GM11168 (cell line): ENCODE data around the gene GIGYF2.

ENCODE experiments used
- in situ Hi-C: fragments of 300-500 bp; cut with MboI; formaldehyde crosslinking; loops from one replicate; pipeline ENCODE4 v1.12.0; 2022; ENCODE audit warnings: low sequenced_read_pairs; ENCODE audit not compliant: unreplicated experiment

GIGYF2 gene, protein sequence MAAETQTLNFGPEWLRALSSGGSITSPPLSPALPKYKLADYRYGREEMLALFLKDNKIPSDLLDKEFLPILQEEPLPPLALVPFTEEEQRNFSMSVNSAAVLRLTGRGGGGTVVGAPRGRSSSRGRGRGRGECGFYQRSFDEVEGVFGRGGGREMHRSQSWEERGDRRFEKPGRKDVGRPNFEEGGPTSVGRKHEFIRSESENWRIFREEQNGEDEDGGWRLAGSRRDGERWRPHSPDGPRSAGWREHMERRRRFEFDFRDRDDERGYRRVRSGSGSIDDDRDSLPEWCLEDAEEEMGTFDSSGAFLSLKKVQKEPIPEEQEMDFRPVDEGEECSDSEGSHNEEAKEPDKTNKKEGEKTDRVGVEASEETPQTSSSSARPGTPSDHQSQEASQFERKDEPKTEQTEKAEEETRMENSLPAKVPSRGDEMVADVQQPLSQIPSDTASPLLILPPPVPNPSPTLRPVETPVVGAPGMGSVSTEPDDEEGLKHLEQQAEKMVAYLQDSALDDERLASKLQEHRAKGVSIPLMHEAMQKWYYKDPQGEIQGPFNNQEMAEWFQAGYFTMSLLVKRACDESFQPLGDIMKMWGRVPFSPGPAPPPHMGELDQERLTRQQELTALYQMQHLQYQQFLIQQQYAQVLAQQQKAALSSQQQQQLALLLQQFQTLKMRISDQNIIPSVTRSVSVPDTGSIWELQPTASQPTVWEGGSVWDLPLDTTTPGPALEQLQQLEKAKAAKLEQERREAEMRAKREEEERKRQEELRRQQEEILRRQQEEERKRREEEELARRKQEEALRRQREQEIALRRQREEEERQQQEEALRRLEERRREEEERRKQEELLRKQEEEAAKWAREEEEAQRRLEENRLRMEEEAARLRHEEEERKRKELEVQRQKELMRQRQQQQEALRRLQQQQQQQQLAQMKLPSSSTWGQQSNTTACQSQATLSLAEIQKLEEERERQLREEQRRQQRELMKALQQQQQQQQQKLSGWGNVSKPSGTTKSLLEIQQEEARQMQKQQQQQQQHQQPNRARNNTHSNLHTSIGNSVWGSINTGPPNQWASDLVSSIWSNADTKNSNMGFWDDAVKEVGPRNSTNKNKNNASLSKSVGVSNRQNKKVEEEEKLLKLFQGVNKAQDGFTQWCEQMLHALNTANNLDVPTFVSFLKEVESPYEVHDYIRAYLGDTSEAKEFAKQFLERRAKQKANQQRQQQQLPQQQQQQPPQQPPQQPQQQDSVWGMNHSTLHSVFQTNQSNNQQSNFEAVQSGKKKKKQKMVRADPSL (N-terminal part only)

DNA sequence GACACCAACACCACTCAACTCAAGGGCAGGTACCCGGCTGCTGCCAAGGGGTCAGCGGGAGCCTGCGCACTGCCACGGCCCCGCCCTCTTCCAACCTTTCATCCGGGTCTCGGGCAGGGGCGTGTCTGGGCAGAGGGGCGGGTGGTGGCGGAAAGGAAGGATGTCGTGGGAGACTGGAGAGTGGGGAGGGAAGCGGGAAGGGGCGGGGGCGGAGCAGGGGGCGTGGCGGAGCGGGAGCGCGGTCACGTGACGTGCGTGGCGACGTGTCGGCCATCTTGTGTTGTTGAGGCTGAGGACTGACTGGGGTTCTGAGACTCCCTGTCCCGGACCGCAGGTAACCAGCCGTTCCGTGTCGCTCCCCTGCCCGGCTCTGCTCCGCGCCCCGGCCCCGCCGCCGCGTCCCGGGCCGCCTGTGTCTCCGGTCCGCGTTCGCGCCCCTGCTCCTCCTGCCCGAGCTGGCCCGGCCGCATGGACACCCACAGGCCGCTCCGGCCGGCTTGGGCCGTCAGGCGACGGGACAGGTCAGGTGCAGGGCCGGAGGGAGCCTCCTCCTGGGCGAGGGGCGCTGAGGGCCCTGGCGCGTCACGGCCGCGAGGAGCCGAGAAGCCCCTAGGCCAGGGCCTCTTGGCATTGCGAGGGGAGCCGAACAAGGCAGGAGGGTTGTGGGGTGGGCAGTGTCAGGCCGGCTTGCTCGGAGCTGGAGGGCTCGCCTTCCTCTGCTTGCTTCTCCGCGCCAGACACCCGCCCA is at the start of gene GIGYF2:
Gene GIGYF2 (plus strand): TSS at position 273 of the 748 bp plus-strand sequence. CDS start 37,867 bp downstream, outside the sequence.
- in situ Hi-C loops, result no loop called here

DNA sequence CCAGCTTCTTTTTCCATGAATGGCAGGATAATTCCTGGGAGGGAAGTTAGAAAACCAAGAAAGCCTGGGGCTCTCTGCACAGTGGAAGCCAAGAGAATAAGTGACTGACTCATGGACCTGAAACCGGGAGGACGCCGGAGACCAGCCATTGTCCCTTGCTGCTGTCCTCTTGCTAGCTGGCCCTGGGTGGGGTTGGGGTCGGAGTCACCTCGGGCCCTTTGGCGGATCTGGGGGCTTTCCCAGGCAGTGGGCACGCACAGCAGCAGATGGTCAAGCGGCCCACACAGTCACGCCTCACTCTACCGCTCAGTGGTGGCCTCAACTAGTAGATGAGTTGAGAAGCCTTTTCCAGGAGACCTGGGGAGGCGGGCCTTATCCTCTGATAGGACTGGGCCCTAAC is 48.1 kb upstream of the GIGYF2 start:
- in situ Hi-C loops, result no loop called here

DNA sequence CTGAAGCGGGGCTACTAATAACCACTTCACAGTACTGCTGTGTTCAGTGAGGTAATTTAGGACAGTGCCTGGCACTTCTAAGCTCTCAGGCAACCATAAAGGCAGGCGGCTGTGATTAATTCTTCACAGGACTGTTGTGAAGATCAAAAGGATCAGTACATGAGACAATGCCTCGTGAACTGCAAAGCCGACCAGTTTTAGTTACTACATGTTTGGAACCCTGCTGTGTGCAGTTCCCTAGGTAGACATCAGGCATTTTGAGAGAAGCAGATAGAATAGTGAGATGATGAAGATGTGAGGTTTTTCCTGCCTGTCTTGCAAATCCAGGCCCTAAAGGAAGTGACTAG is 44.7 kb upstream of the GIGYF2 start:
- in situ Hi-C loops, result no loop called here

DNA sequence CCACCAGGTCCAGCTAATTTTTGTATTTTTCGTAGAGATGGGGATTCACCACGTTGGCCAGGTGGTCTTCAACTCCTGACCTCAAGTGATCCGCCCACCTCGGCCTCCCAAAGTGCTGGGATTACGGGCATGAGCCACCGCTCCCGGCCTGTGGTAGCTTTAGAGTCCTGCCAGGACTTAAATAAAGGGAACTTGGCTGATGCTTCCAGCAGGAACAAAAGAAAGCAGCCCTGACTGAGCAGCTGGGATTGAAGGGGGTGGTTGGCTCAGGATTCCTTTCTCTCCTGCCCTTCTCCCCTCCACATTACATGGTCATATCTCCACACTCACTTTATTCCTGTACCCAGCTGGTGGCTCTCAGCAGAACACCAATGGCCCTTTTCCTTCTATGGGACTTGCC is 43.7 kb upstream of the GIGYF2 start:
- in situ Hi-C loops, result no loop called here

DNA sequence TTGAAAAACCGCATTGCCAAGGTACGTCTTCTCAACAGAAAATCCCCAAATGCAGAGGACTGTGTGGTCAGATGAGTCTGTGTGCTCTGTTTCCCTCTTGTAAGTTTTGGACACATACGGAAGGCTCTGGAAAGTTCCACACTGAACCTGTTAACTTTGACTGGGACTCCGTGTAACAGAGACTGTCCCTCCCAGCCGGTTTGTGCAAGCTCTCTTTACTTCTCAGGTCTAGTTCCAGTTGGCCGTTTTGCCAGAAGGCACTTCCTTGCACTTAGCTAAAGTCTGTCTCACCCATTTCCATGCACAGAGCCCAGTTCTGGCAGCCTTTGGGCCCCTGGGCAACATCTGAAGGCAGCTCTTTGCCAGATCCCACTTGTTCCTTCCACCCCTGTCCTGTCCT is 41.7 kb upstream of the GIGYF2 start:
- in situ Hi-C loops, result no loop called here

DNA sequence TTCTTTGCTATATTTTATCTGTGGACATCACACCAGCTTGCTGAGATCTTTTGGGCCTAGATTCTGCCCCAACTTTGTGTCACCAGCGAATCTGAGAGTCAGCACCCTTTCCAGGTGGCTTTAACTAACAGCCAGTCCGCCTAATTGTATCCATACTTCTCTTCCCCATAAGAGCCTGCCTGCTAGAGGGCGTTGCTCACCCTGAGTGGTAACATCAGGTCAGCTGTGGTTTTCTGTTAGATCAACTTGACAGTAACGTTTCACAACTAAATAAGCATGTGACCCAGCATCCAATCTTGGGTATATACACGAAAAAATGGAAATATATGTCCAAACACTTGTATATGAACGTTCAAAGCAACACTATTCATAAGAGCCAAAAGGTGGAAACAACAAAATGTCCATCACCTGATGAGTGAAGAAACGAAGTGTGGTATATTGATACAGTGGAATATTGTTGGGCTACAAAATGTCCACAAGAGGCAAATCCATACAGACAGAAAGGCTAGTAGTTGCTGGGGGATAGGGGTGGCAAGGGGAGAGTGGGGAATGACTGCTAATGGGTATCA is 38.8 kb upstream of the GIGYF2 start:
- in situ Hi-C loops, result no loop called here

DNA sequence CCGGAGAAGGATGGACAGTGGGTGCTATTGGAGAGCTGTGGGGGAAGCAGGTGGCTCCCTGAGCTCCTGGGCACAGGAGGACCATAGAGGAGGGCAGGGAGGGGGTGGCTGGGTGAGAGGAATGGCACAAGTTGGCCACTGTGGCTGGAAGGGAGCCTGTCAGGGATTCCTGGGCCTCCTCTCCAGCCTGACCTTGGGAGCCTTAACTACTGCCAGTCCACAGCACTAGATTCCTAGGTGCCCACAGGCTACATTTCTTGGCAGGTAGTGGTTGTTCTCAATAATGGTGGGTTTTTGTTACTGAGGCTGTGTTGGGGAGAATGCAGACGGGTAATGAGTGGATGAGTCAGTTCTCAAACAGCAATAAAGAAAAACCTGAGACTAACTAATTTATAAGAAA is 37.8 kb upstream of the GIGYF2 start:
- in situ Hi-C loops, result no loop called here

DNA sequence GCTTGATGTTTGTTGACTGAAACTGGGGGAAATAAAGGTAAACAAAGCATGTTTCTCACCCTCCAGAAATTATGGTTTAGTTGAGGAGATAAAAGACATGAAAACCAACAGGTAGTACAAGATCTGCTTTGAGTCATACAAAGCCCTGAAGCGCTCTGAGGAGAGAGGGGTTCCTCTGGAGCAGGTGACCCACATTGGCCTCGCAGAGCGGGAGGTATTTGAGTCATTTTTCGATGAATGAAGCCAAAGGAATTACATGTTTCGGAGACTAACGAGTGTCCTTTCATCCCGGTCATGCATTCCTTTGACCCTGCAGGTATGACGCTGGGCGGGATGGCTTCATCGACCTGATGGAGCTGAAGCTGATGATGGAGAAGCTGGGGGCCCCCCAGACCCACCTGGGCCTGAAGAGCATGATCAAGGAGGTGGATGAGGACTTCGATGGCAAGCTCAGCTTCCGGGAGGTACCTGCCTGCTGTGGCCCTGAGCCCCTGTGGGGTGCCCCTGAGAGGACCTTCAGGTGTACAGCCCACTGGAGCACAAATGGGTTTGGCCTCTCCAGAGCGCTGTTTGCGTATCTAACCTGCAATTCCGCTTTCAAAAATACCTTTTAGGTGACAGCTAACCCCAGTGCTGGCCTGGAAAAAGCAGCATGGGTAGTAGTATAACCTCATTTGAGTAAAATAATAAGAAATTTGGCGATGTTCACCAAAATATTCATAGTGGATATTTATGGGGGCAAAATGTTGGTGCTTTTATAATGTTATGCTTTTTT is 34.5 kb upstream of the GIGYF2 start:
- in situ Hi-C loops, result no loop called here

DNA sequence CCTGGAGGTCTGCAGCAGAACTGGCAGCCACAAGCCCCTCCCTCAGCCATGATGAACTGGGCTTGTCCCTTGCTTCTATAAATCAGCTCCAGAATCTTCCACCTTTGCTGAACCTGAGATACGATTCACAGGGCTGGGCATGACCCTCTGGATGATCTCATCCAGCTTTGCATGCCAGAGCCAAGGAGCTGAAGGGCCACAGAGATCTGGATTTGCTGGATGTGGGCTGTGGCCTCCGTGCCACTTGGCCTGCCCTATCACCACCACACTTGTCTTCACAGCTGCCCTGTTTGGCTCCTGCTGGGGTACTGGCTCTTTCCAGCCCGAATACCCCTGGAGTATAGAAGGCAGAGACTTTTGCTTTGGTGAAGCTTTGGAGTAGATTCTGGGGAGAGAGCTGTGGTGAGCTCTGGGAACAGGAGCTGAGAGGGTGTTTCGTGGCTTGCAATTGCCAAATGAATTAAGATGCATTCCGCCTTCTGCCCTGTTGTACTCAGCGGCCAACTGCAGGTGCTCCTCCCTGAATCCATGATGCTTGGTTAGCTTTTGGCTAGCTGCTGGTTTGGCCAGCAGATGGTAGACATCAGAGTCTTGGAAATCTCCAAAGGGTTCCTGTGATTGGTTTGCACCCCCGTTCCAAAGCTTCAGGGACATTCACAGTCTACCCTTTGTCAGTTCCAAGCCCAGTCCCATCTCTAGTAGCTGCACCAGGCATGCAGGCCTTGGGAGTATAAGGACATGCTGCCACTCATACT is 30.9 kb upstream of the GIGYF2 start:
- in situ Hi-C loops, result no loop called here

DNA sequence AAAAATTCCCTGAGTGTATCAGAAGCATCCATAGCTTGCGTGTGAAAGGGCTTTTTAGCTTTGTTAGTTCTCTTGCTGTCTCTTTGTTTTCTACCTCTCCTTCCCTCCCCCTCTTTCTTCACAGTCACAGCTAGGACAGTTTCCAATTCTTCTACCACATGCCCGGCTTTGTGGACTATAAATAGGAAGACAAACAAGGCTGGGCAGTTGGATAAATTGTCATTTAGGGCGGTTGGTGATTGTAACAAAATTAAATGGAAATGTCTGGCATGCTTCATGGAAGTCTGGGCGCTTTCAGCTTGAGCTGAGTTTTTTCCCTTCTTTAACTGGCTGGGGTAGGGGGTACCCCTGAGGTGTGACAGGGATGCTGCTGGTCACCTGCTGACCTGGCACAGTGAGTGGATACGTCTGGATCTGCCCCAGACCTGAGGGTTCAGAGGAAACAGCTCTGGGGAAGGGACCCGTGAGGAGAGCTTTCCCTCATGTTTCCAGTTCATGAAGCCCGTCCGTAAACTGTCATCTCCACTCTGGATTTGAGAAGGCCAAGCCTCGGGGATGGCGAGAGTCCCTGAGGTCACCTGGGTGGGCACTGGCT is 29.0 kb upstream of the GIGYF2 start:
- in situ Hi-C loops, result no loop called here

DNA sequence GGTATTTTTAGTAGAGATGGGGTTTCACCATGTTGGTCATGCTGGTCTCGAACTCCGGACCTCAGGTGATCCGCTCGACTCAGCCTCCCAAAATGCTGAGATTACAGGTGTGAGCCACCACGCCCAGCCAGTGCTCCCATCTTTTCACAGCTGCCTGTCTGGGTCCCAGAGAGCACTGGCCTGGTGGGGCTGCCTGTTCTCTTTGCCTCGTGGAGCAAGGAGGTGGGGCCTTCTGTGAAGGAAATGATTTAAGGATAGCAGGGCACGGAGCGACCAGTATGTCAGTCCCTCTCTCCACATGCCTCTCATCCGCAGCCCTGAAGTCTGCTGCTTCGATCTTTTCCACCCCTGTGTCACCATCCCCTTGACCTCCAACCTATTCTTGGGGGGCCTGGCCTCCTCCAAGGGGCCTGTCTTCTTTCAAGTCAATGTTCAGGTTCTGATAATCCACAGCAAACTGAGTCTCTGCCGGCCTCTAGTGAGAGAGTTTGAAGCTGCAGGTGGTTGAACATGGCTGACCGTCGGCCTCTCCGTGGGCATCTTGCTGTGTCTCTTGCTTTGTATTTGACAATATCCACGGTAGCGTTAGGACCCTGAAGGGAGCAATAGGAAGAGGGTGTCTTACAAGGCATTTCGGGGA is 28.2 kb upstream of the GIGYF2 start:
- in situ Hi-C loops, result no loop called here

DNA sequence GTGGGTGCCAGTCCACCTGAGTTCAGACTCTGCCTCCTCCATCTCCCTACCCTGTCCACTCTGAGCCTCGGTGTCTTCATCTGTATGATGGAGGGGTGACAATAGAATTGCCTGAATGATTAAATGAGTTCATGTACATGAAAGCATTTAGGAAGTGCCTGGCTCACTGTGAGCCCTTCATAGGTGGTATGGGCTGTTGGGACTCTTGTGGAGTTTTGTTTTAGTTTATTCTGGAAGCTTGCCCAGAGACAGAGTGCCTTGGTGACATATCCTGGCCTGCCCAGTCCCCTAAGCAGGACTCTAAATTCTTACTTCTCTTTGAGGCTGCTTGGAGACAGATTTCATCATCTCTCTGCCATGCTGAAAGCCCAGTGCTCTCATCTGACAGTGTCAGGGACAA is 24.5 kb upstream of the GIGYF2 start:
- in situ Hi-C loops, result no loop called here

DNA sequence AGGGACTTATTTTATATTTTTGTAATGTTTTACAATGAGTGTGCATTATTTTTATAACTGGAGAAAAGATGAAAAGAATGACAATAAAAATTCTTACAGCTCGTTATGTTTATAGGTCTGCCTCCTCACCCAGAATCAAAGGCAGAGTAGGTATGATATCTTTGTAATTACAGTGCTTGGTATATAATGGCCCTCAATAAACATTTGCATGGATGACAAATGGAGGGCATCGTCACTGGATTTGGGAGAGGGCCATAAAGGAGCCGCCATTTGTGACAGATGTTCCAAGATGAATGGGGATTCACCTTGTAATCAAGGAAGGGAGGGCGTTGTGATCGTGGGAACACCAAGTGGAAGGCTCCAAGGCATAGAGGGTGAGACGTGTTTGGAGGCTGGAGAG is 22.6 kb upstream of the GIGYF2 start:
- in situ Hi-C loops, result no loop called here

DNA sequence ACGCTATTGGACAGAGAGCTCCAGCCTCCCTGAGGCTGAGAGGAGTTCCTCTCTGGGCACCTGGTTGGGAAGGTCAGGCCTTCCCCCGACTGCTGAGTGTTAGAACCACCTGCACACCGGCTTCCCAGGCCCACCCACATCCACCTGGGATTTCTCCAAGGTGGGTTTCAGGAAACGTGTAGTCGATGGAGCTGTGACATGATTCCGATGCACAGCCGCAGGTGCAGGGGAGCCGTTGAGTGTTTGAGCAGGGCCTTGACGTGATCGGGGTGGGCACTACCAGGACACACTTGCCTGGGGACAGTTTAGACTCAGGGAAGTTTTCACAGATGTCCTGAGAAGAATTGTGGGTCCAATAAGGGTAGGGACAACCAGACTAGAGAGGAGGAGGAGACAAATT is 21.8 kb upstream of the GIGYF2 start:
- in situ Hi-C loops, result no loop called here

DNA sequence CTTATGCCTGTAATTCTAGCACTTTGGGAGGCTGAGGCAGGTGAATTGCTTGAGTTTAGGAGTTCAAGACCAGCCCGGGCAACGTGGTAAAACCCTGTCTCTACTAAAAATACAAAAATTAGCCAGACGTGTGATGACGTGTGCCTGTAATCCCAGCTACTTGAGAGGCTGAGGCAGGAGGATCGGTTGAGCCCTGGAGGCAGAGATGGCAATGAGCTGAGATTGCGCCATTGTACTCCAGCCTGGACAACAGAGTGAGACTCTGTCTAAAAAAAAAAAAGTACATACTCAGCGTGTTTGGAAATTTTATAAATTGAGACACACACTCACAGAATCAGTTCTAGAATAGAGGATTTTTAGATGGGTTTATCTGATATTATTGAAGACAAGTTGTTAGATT is 17.1 kb upstream of the GIGYF2 start:
- in situ Hi-C loops, result no loop called here

DNA sequence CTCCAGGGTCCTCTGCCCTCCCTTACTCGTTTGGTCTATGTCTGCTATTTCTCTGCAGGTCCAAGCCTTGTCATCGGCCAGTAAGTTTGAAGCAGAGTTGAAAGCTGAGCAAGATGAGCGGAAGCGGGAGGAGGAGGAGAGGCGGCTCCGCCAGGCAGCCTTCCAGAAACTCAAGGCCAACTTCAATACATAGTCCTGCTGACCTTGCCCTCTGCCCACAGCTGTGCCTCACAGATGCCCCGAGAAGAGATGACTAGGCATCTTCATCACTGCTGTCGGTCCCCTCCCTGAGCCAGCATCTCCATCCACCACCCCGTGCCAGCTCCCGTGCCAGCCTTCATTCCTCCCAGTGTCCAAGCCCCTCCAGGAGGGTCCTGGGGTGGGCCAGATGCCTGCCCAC is 15.6 kb upstream of the GIGYF2 start:
- in situ Hi-C loops, result no loop called here

DNA sequence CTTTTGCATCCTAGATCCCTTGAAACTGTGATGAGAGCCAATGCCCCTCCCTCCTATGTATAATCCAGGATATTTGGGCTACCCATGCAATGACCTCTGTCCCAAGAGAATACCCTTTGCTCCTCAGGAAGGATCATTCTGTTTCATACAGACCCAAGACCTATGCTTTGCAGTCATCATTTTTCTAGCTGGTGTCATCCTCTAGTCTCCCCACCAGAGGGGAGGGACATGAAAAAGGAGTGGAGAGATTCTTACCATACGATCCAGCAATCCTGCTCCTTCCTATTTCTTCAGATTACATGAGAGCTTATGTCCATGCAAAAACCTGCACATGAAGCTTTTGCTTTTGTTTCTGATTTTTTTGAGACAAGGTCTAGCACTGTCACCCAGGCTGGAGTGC is 13.8 kb upstream of the GIGYF2 start:
- in situ Hi-C loops, result no loop called here
